GM18508 (cell line): ENCODE data around the gene ARHGAP33.
"Not testable (repeated sequence)": the region's sequence is repeated elsewhere in the genome, so short reads cannot be mapped to it uniquely, and the experiment has no call there.

Experiments
- ATAC-seq: cut with Tn5 transposase; IDR thresholded peaks from one replicate; pipeline ENCODE4 v1.9.1; 2021; ENCODE audit warnings: moderate number of reproducible peaks; ENCODE audit not compliant: insufficient read depth, unreplicated experiment

ARHGAP33 gene

GRCh38 chr19:35818445-35818844 lies 43.1 kb downstream of the ARHGAP33 start:
- no peak for ATAC-seq

- no peak for ATAC-seq
These were observed 47.2 kb downstream of the ARHGAP33 start for GRCh38 chr19:35822579-35822978.

- ATAC-seq: no peak
These were observed 48.8 kb downstream of the ARHGAP33 start for GRCh38 chr19:35824150-35824549.

- no peak for ATAC-seq
These were observed 53.4 kb downstream of the ARHGAP33 start for GRCh38 chr19:35828692-35829301.

- ATAC-seq: no peak
These were observed 55.6 kb downstream of the ARHGAP33 start for GRCh38 chr19:35830986-35831385.

GRCh38 chr19:35832054-35832453 lies 56.7 kb downstream of the ARHGAP33 start:
- ATAC-seq: no peak

GRCh38 chr19:35833972-35834371 lies 58.6 kb downstream of the ARHGAP33 start:
- no peak for ATAC-seq

GRCh38 chr19:35836096-35836495 lies 60.7 kb downstream of the ARHGAP33 start:
- ATAC-seq: not testable (repeated sequence)
